IPS-20b (cell line): ENCODE data around the gene TIGD3.
A peak's percentile ranks its signal among the peaks of the same experiment; 100 is the strongest.

Experiments used
- H3K27ac ChIP-seq: one replicate; pipeline ENCODE4 v1.5.1; 2013; ENCODE audit warnings: low read length
- H3K27me3 ChIP-seq: 2 replicates; pipeline ENCODE4 v1.6.1; 2013; ENCODE audit warnings: mild to moderate bottlenecking, low read length, inconsistent platforms; ENCODE audit not compliant: insufficient read depth
- H3K36me3 ChIP-seq: 2 replicates; pipeline ENCODE4 v1.6.1; 2013; ENCODE audit warnings: low read depth, mild to moderate bottlenecking, inconsistent platforms, low read length, moderate library complexity; ENCODE audit not compliant: insufficient read depth
- H3K4me1 ChIP-seq: 2 replicates; pipeline ENCODE4 v1.6.1; 2013; ENCODE audit warnings: mild to moderate bottlenecking, control low read depth, inconsistent platforms, low read length, moderate library complexity; ENCODE audit not compliant: insufficient read depth
- H3K4me3 ChIP-seq: 2 replicates; pipeline ENCODE4 v1.5.1; 2013; ENCODE audit warnings: mild to moderate bottlenecking, low read length, inconsistent platforms
- H3K9ac ChIP-seq: 2 replicates; pipeline ENCODE4 v1.6.1; 2013; ENCODE audit warnings: low read depth, mild to moderate bottlenecking, inconsistent platforms, low read length, moderate library complexity
- H3K9me3 ChIP-seq: 2 replicates; pipeline ENCODE4 v1.6.1; 2013; ENCODE audit warnings: mild to moderate bottlenecking, low read depth, low read length, inconsistent platforms; ENCODE audit not compliant: insufficient read depth

TIGD3 gene

GRCh38 chr11:65354265-65355012 lies at the start of gene TIGD3:
Gene TIGD3 (plus strand): TSS chr11:65354751. CDS start chr11:65355809, 1,058 bp downstream.
- H3K9ac ChIP-seq: peak within 1 kb of the TSS; percentile 49; the same call in 1 of the 2 replicates

GRCh38 chr11:65305501-65306268 lies 48.9 kb upstream of the TIGD3 start:
- Histone ChIP-seq H3K4me1 (peaks cover 16% of the 10 kb centered on the region; the same call in 1 of the 2 replicates), H3K4me3 (no peak overlapping the region), H3K27me3 (peaks cover 21% of the 10 kb centered on the region; the same call in 1 of the 2 replicates), H3K27ac (no peak overlapping the region), H3K9ac (no peak overlapping the region), H3K36me3 (0 out of 2 replicates have a peak, but pooled peaks cover 6% of the 10 kb centered on the region), H3K9me3 (no peaks in the 10 kb centered on the region)

More at GRCh38 chr11:65354265-65355012, at the start of gene TIGD3:
- Histone ChIP-seq H3K9me3 (no peaks in the 10 kb centered on the region), H3K4me1 (no peaks in the 10 kb centered on the region), H3K27me3 (peaks cover 33% of the 10 kb centered on the region), H3K27ac (no peak within 1 kb of the TSS), H3K4me3 (peak within 1 kb of the TSS; percentile 78), H3K36me3 (peaks cover 39% of the 10 kb centered on the region)

- Histone ChIP-seq H3K36me3 (0 out of 2 replicates have a peak, but pooled peaks cover 6% of the 10 kb centered on the region), H3K4me1 (no peaks in the 10 kb centered on the region), H3K27me3 (peaks cover 21% of the 10 kb centered on the region; the same call in 1 of the 2 replicates), H3K9ac (no peak overlapping the region), H3K4me3 (no peak overlapping the region), H3K9me3 (no peaks in the 10 kb centered on the region), H3K27ac (no peak overlapping the region)
These were observed 47.0 kb upstream of the TIGD3 start for GRCh38 chr11:65307298-65308229.

GRCh38 chr11:65308281-65308891 lies 46.2 kb upstream of the TIGD3 start:
- no peaks in the 10 kb centered on the region for H3K4me1 ChIP-seq
- no peaks in the 10 kb centered on the region for H3K9me3 ChIP-seq
- no peak overlapping the region for H3K27ac ChIP-seq
- H3K9ac ChIP-seq: no peak overlapping the region
- 0 out of 2 replicates have a peak, but pooled peaks cover 6% of the 10 kb centered on the region for H3K36me3 ChIP-seq
- H3K4me3 ChIP-seq: no peak overlapping the region
- H3K27me3 ChIP-seq: peaks cover 27% of the 10 kb centered on the region

GRCh38 chr11:65309006-65309405 lies 45.5 kb upstream of the TIGD3 start:
- Histone ChIP-seq H3K27ac (no peak overlapping the region), H3K4me3 (no peak overlapping the region), H3K9me3 (no peaks in the 10 kb centered on the region), H3K27me3 (peaks cover 33% of the 10 kb centered on the region), H3K36me3 (0 out of 2 replicates have a peak, but pooled peaks cover under 1% of the 10 kb centered on the region), H3K9ac (no peak overlapping the region), H3K4me1 (no peaks in the 10 kb centered on the region)

GRCh38 chr11:65310215-65310614 lies 44.3 kb upstream of the TIGD3 start:
- no peak overlapping the region for H3K4me3 ChIP-seq
- H3K9ac ChIP-seq: no peak overlapping the region
- H3K9me3 ChIP-seq: no peaks in the 10 kb centered on the region
- H3K4me1 ChIP-seq: no peaks in the 10 kb centered on the region
- H3K27ac ChIP-seq: no peak overlapping the region
- H3K27me3 ChIP-seq: peaks cover 38% of the 10 kb centered on the region
- no peaks in the 10 kb centered on the region for H3K36me3 ChIP-seq

- Histone ChIP-seq H3K36me3 (no peaks in the 10 kb centered on the region), H3K9me3 (no peaks in the 10 kb centered on the region), H3K9ac (no peak overlapping the region), H3K4me3 (no peak overlapping the region), H3K4me1 (no peaks in the 10 kb centered on the region; the same call in 1 of the 2 replicates), H3K27ac (no peak overlapping the region), H3K27me3 (peaks cover 38% of the 10 kb centered on the region)
These were observed 43.8 kb upstream of the TIGD3 start for GRCh38 chr11:65310736-65311135.

GRCh38 chr11:65311170-65311678 lies 43.3 kb upstream of the TIGD3 start:
- Histone ChIP-seq H3K9ac (no peak overlapping the region), H3K27ac (no peak overlapping the region), H3K36me3 (no peaks in the 10 kb centered on the region), H3K4me1 (peaks cover 5% of the 10 kb centered on the region; the same call in 1 of the 2 replicates), H3K9me3 (no peaks in the 10 kb centered on the region), H3K4me3 (no peak overlapping the region), H3K27me3 (peaks cover 38% of the 10 kb centered on the region)

- H3K4me3 ChIP-seq: peak within 1 kb of the TSS; percentile 87
- no peaks in the 10 kb centered on the region for H3K9me3 ChIP-seq
- H3K27me3 ChIP-seq: peaks cover 17% of the 10 kb centered on the region
- no peaks in the 10 kb centered on the region for H3K36me3 ChIP-seq
- H3K9ac ChIP-seq: peak within 1 kb of the TSS; percentile 83
- peaks cover 17% of the 10 kb centered on the region; the same call in 1 of the 2 replicates for H3K4me1 ChIP-seq
- H3K27ac ChIP-seq: no peak within 1 kb of the TSS
These were observed 39.9 kb upstream of the TIGD3 start, which contains the start of gene CDC42EP2 for GRCh38 chr11:65314501-65315203. Gene CDC42EP2 (plus strand): TSS chr11:65314866. CDS start chr11:65320899, 6,033 bp downstream.

GRCh38 chr11:65315204-65315865 lies 39.2 kb upstream of the TIGD3 start:
- Histone ChIP-seq H3K27me3 (peaks cover 17% of the 10 kb centered on the region), H3K27ac (no peak overlapping the region), H3K9me3 (no peaks in the 10 kb centered on the region), H3K36me3 (peaks cover under 1% of the 10 kb centered on the region; the same call in 1 of the 2 replicates), H3K4me3 (peak overlapping the region; percentile 87), H3K4me1 (peaks cover 17% of the 10 kb centered on the region; the same call in 1 of the 2 replicates), H3K9ac (peak overlapping the region; percentile 83)
